ENCODE data around the gene SESN1.

The SESN1 gene

GRCh38 chr6:109036574-109037294, 57.9 kb downstream of the SESN1 start:
- in situ Hi-C loops (cut with HindIII; ENCODE audit: low sequenced_read_pairs) = no loop called here

DNA sequence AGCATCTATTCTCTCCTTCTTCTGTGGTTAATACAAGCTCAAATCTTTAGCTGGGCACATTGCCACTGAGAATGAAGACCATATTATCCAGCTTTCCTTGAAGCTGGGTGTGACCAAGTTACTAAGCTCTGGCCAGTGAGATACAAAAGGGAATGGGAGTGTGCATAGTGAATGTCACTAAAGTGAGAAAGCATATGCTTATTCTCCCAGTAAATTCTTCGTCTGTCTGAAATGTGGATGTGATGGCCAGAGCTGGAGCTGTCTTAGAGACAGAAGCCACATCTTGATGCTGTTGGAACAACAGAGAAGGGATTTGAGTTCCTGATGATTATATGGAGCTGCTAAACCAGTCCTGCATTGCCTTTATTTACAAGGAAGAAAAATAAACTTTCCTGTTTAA, 60.1 kb downstream of the SESN1 start:
- in situ Hi-C loops (cut with HindIII; ENCODE audit: low sequenced_read_pairs) = no loop called here

DNA sequence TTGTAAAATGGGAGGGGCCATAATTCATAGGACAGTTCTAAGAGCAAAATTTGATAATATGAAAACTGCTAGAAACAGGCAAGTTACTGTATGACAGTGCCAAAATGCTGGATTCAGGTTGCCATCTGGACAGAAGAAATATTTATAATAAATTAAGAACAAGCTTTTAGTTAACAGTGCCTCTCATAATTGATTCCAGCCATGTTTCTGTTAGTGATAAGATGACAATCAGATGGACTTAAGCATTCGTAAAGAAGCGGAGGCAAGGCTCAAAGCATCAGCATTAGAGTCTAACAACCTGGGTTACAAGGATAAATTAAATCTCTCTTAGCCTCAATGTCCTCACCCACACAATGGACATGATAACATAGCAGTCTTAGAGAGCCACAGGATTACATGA, 61.0 kb downstream of the SESN1 start:
- in situ Hi-C loops (cut with HindIII; ENCODE audit: low sequenced_read_pairs) = no loop called here

- in situ Hi-C loops (cut with HindIII; ENCODE audit: low sequenced_read_pairs) = no loop called here
Observed at GRCh38 chr6:109031416-109031815, 63.2 kb downstream of the SESN1 start.

DNA sequence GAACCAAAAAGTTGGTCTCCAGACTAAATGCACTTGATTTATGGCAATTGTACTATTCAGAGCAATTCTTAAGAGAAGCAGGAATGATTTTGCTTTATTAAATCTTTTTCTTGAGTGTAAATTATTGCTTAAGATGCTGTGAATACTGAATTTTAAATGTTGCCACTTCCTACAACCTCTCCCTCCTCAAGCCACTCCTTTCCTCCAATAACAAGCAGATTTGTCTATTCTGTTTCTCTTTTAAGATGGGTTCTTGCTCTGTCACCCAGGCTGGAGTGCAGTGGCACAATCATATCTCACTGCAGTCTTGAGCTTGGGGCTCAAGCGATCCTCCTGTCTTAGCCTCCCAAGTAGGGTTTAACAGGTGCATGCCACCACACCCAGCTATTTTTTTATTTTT, 65.3 kb downstream of the SESN1 start:
- in situ Hi-C loops (cut with HindIII; ENCODE audit: low sequenced_read_pairs) = no loop called here

- in situ Hi-C loops (cut with HindIII; ENCODE audit: low sequenced_read_pairs) = no loop called here
Observed at GRCh38 chr6:109028439-109028838, 66.2 kb downstream of the SESN1 start.

- in situ Hi-C loops (cut with HindIII; ENCODE audit: low sequenced_read_pairs) = no loop called here
Observed at GRCh38 chr6:109027964-109028363, 66.7 kb downstream of the SESN1 start.

GRCh38 chr6:109025639-109026038, 69.0 kb downstream of the SESN1 start:
- in situ Hi-C loops (cut with HindIII; ENCODE audit: low sequenced_read_pairs) = no loop called here

DNA sequence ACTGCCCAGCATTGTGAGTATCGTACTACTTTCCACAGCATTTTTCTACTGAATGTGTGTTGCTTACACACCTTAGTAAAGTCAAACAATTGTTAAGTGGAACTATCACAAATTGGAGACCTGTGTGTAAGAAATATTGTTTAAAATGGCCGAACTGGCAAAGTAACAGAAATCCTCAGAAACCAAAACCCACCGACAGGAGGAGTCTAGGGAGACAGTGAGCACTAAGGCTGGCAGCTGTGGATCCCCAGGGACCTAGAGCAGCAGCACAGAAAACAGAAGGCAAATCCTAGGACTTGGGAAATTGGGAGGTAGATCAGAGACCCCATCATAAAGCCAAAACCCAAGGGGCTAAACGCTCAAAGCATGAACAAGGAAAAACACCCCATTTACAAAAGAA, 69.9 kb downstream of the SESN1 start:
- in situ Hi-C loops (cut with HindIII; ENCODE audit: low sequenced_read_pairs) = no loop called here

- in situ Hi-C loops (cut with HindIII; ENCODE audit: low sequenced_read_pairs) = no loop called here
Observed at GRCh38 chr6:109024368-109024767, 70.3 kb downstream of the SESN1 start.

GRCh38 chr6:109023356-109023925, 71.2 kb downstream of the SESN1 start:
- in situ Hi-C loops (cut with HindIII; ENCODE audit: low sequenced_read_pairs) = no loop called here

DNA sequence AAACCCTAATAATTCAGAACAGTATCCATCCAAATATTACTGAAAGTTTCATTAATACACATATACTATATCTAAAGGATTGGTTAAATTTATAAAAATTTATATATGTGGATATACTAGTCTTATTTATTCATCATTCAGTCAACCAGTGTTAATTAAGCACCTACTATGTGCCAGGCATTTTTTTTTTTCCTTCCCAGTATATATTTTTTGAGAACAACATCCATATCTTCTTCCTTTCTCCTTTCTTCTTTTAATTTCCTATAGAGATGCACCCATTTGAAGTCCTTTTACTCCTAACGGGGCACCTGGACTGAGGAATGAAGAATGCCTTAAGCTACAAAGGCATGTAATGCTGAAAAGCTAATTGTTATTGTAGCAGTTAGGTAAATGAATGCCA, 72.8 kb downstream of the SESN1 start:
- in situ Hi-C loops (cut with HindIII; ENCODE audit: low sequenced_read_pairs) = no loop called here

DNA sequence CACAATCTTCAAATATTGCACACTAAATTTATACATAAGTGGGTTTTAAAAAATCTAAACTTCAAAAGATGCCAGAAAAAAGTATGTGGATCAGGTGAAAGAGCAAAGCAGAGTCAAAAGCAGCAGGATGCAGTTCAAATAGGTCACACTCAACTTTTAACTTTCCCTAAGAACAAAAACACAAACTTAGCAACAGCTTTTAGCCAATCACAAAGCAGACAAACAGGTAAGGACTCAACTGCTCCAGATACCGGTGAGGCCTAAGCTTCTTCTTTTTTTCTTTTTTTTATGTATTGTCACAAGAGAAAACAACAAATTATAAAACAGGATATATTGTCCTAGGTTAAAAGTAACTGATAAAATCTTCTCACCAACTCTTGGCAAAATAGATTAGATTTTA, 74.7 kb downstream of the SESN1 start:
- in situ Hi-C loops (cut with HindIII; ENCODE audit: low sequenced_read_pairs) = no loop called here

DNA sequence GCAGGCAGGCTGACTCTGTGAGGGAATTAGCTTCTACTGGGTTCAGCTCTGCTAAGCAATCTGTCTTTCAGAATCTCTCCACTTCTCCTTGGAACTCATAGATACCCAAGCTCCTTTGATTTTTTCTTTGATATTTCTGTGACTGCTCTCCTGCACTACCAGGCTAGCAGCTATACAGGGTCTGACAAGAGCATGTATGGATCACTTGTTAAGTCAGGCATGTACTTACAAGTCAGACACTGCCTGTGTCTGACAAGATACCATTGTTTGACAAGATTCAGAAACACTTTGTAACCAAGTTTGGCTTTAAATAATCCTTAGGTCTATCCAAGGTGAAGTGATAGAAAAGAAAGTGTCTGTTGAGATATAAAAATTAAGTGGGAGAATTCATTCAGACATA, 79.5 kb downstream of the SESN1 start:
- in situ Hi-C loops (cut with HindIII; ENCODE audit: low sequenced_read_pairs) = no loop called here

DNA sequence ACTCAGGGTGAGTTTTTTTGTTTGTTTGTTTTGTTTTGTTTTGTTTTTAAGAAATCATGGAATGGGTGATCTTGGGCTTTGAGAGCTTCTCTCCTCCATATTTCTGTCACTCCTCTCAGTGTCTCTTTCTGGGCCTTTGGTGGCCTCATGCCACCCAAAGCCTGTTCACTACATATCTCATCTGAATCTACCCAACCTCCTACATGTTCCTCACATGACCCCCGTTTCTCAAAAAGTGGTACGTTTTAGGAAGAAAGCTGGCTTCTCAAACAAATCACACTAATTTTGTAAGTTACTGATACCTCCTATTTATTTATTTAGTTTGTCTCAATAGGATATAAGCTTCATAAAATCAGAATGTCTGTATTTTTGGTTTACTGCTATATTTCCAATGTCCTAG, 80.0 kb downstream of the SESN1 start:
- in situ Hi-C loops (cut with HindIII; ENCODE audit: low sequenced_read_pairs) = no loop called here

DNA sequence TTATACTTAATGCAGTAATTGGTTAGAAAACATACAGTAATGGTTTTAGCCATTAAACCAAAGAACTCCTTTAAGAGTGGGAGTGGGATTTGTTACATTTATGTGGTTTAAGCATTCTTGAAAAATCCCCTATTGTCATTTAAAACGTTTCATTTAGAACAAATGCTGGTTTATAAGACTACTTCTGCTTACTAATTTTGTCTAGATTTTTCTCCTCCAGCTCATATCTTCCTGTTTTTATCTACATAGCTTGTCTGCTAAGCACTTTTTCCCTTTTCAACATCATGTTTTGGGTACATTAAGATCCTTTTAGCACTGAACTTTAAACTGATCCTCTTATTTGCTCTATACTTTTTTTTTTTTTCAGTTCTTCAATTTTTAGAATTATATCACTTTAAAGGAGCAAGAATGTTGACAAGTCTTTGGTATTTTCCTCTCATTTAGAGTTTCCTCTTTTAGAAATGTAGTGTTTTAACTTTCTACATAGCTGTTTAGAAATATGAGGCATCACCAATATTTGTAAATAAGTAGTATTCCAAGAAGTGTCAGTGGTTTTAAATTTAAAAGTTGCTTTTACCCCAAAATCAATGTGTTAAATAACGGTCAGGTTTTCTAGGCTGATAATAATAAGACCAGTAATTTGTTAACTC, 80.9 kb downstream of the SESN1 start:
- in situ Hi-C loops (cut with HindIII; ENCODE audit: low sequenced_read_pairs) = no loop called here

GRCh38 chr6:109010705-109011102, 83.9 kb downstream of the SESN1 start:
- in situ Hi-C loops (cut with HindIII; ENCODE audit: low sequenced_read_pairs) = no loop called here

- in situ Hi-C loops (cut with HindIII; ENCODE audit: low sequenced_read_pairs) = no loop called here
Observed at GRCh38 chr6:109009962-109010704, 84.5 kb downstream of the SESN1 start.

- in situ Hi-C loops (cut with HindIII; ENCODE audit: low sequenced_read_pairs) = no loop called here
Observed at GRCh38 chr6:109009236-109009961, 85.2 kb downstream of the SESN1 start.

GRCh38 chr6:109008537-109009235, 86.0 kb downstream of the SESN1 start:
- in situ Hi-C loops (cut with HindIII; ENCODE audit: low sequenced_read_pairs) = no loop called here
